ENCODE results near the gene ADCY9.
"Not testable (repeated sequence)": the region's sequence is repeated elsewhere in the genome, so short reads cannot be mapped to it uniquely, and the experiment has no call there.

Gene ADCY9

DNA sequence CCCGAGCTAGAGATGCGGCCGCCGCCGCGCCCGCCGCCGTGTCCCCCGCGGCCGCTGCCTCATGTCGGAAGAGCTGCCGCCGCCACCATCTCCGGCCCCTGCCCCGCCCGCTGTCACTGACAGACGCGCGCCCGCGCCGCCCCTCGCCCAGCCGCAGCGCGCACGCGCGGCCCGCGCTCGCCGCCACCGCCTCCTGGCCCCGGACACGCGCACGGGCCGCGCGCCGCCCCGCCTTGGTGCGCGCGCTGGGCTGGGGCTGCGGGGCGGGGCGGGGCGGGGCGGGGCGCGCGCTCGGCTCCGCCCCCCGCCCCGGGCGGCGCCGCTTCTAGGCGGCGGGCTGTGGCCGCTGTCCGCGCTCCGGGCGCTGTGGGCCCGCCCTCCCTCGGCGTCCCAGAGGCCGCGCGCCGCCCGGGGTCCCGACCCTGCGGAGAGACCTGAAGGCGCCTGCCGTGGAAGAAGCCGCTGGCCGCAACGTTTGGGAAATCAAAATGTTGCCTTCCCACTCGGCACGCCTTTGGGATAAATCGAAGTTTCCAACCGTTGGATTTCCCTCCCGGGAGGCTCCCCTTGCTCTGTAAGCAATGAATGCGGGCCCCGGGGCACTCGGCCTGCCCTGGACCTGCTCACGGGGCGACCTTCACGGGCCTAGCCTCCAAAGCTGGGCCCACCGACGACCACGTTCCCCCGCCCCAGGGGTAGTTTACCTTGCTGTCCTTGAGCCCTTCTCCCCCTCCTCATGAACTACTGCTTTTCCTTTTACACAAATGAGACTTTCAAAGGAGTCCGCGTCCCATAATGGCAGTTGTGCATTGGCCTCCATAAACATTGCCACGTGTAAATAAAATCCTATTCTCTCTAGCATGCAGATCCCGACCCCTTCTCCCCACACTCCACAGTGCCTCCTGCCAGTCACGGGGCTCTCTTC is at the start of gene ADCY9:
Gene ADCY9 (minus strand): TSS at position 118 of the 925 bp plus-strand sequence. CDS start 1,000 bp downstream, outside the sequence.
- TF ChIP-seq, protein P1, sequence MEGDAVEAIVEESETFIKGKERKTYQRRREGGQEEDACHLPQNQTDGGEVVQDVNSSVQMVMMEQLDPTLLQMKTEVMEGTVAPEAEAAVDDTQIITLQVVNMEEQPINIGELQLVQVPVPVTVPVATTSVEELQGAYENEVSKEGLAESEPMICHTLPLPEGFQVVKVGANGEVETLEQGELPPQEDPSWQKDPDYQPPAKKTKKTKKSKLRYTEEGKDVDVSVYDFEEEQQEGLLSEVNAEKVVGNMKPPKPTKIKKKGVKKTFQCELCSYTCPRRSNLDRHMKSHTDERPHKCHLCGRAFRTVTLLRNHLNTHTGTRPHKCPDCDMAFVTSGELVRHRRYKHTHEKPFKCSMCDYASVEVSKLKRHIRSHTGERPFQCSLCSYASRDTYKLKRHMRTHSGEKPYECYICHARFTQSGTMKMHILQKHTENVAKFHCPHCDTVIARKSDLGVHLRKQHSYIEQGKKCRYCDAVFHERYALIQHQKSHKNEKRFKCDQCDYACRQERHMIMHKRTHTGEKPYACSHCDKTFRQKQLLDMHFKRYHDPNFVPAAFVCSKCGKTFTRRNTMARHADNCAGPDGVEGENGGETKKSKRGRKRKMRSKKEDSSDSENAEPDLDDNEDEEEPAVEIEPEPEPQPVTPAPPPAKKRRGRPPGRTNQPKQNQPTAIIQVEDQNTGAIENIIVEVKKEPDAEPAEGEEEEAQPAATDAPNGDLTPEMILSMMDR (IDR thresholded peaks at IDR 0.05), result no peak
- H3K9me3 Mint-ChIP-seq, result no peaks in the 10 kb centered on the region
- H3K27me3 Mint-ChIP-seq (ENCODE audit: low read depth, poor library complexity), result peaks cover 52% of the 10 kb centered on the region
- peaks cover 14% of the 10 kb centered on the region for H3K36me3 Mint-ChIP-seq (ENCODE audit: low read depth)
- peaks cover 40% of the 10 kb centered on the region for H3K4me1 Mint-ChIP-seq
- H3K4me3 Mint-ChIP-seq, result peak within 1 kb of the TSS; percentile 85
- DNase-seq, result peak; percentile 90
- H3K27ac Mint-ChIP-seq, result no peak within 1 kb of the TSS

DNA sequence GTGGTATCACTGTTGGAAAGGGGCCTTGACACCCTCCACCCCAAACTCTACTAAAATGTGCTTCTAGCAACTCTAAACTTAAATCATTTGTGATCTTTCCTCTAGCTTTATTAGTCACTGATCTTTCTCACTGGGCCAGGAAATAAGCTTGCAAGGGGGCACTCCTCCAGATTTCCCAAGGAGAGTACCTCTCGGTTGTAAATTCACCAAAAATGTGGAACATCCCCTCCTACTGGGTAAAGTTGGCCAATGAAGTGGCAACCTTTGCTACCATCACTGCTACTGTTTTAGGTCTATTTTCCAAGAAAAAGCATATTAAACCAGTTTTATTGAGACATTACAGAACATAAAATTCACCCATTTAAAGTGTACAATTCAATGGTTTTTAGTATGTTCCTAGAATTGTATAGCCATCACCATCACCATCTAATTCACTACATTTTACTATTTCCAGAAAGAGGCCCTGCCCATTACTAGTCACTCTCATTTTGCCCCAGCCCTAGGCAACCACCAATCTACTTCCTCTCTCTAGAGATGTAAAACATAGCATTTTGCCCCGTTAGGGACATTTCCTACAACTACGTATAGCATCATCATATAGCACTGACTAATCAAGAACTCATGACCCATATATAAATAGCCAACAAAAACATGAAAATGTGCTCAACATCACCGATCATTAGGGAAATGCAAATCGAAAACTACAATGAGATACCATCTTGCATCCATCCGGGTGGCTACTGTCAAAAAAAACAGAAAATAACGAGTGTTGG is 44.6 kb upstream of the ADCY9 start:
- DNase-seq, result no peak
- Mint-ChIP-seq H3K4me3 (no peak overlapping the region), H3K27me3 (ENCODE audit: low read depth, poor library complexity) (peaks cover 16% of the 10 kb centered on the region), H3K4me1 (peaks cover 5% of the 10 kb centered on the region), H3K36me3 (ENCODE audit: low read depth) (no peaks in the 10 kb centered on the region), H3K27ac (no peak overlapping the region), H3K9me3 (peaks cover 2% of the 10 kb centered on the region)
- TF ChIP-seq, protein P1 (IDR thresholded peaks at IDR 0.05), result no peak

DNA sequence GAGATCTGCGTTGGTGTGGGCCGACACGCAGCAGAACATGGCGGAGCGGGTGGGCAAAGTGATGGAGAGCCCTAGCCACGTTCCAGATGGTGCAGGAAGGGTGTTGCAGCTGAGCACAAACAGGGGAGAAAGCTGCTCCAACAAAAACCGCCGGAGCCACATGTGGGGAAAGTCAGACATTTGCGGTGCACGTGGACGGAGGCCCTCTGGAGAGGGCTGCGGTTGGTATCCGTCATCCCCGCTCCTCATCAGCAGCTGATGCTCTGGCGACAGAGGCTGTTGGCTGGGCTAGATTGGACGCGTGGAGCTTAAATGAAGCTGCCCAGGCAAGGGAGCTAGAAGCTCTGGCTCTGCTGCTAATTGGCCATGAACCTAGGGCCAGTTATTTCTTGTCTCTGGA is 43.5 kb upstream of the ADCY9 start:
- H3K27ac Mint-ChIP-seq, result no peak overlapping the region
- no peak for DNase-seq
- TF ChIP-seq, protein P1 (IDR thresholded peaks at IDR 0.05), result no peak
- peaks cover 5% of the 10 kb centered on the region for H3K9me3 Mint-ChIP-seq
- no peak overlapping the region for H3K4me3 Mint-ChIP-seq
- peaks cover 5% of the 10 kb centered on the region for H3K4me1 Mint-ChIP-seq
- peaks cover 26% of the 10 kb centered on the region for H3K27me3 Mint-ChIP-seq (ENCODE audit: low read depth, poor library complexity)
- H3K36me3 Mint-ChIP-seq (ENCODE audit: low read depth), result no peaks in the 10 kb centered on the region

DNA sequence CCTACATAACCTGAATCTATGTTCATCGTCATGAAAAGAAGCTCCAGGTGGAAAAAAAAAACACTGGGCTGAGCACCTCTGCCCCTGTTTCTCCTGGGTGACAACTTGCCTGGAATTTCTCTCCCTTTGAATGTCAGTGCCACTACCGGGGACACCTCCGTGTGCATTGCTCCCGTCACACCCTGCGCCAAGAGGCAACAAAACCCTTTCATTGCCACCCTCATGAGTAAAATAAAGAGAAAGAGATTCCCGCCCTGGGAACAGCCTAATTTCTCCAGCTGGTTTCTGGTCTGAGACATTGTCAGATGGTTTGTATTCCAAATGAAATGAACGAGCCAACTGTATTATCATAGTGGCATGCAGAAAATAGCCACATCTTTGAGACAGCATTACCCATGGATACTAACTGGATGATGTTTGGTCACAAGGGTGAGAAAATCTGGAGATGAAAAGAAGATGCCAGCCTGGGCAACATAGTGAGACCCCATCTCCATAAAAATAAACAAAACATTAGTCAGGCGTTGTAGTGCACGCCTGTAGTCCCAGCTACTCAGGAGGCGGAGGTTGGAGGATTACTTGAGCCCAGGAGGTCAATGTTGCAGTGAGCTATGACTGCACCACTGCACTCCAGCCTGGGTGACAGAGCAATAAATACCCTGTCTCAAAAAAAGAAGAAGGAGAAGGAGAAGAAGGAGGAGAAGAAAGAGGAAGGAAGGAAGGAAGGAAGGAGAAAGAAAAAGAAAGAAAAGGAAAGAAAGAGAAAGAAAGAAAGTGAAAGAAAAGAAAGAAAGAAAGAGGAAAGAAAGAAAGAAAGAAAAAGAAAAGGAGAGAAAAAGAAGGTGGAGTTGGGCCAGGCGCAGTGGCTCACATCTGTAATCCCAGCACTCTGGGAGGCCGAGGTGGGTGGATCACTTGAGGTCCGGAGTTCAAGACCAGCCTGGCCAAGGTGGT is 42.2 kb upstream of the ADCY9 start:
- TF ChIP-seq, protein P1 (IDR thresholded peaks at IDR 0.05), result no peak
- Mint-ChIP-seq H3K27ac (peak overlapping the region; percentile 1), H3K9me3 (peaks cover 5% of the 10 kb centered on the region), H3K4me1 (peaks cover 5% of the 10 kb centered on the region), H3K4me3 (no peak overlapping the region), H3K27me3 (ENCODE audit: low read depth, poor library complexity) (peaks cover 30% of the 10 kb centered on the region), H3K36me3 (ENCODE audit: low read depth) (no peaks in the 10 kb centered on the region)
- DNase-seq, result no peak

DNA sequence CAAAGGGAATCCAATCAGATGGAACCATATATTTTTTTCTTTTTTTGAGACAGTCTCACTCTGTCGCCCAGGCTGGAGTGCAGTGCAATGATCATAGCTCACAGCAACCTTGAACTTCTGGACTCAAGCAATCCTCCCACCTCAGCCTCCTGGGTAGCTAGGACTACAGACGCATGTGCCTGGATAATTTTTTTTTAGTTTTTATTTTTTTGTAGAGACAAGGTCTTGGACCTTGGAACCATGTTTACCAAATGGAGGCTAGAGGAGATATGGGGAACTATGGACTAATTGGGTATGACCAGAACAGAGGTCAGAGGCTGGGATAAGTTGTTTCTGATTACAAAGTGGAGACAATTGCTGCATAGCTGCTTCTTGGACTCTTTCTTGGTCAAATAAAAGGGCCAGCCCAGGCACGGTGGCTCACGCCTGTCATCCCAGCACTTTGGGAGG is 41.2 kb upstream of the ADCY9 start:
- Mint-ChIP-seq H3K4me3 (no peak overlapping the region), H3K36me3 (ENCODE audit: low read depth) (no peaks in the 10 kb centered on the region), H3K27me3 (ENCODE audit: low read depth, poor library complexity) (peaks cover 28% of the 10 kb centered on the region), H3K4me1 (peaks cover 7% of the 10 kb centered on the region), H3K9me3 (peaks cover 5% of the 10 kb centered on the region), H3K27ac (no peak overlapping the region)
- TF ChIP-seq, protein P1 (IDR thresholded peaks at IDR 0.05), result no peak
- no peak for DNase-seq

DNA sequence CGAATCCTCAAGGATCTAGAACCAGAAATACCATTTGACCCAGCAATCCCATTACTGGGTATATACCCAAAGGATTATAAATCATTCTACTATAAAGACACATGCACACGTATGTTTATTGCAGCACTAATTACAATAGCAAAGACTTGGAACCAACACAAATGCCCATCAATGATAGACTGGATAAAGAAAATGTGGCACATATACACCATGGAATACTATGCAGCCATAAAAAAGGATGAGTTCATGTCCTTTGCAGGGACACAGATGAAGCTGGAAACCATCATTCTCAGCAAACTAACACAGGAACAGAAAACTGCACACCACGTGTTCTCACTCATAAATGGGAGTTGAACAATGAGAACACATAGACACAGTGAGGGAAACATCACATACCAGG is 40.3 kb upstream of the ADCY9 start:
- DNase-seq; H3K9me3 Mint-ChIP-seq; H3K27ac Mint-ChIP-seq; H3K36me3 Mint-ChIP-seq (ENCODE audit: low read depth); H3K4me3 Mint-ChIP-seq: not testable (repeated sequence)
- H3K4me1 Mint-ChIP-seq, result peaks cover 13% of the 10 kb centered on the region
- peaks cover 28% of the 10 kb centered on the region for H3K27me3 Mint-ChIP-seq (ENCODE audit: low read depth, poor library complexity)

DNA sequence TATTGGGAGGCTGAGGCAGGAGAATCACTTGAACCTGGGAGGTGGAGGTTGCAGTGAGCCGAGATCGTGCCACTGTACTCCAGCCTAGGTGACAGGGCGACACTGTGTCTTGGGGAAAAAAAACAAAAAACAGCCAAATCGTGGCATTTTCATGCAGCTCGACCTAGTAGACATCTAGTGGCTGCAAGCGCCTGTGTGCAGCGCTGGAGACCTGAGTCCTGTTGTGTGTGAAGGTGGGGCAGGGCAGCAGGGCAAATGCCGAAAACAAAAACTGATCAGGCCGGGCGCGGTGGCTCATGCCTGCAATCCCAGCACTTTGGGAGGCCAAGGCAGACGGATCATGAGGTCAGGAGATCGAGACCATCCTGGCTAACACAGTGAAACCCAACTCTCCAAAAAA is 37.1 kb upstream of the ADCY9 start:
- not testable (repeated sequence) for H3K4me1 Mint-ChIP-seq; H3K4me3 Mint-ChIP-seq; DNase-seq; H3K36me3 Mint-ChIP-seq (ENCODE audit: low read depth); H3K27ac Mint-ChIP-seq; H3K9me3 Mint-ChIP-seq
- peaks cover 19% of the 10 kb centered on the region for H3K27me3 Mint-ChIP-seq (ENCODE audit: low read depth, poor library complexity)
